Measurements from ENCODE around the gene SLC27A1. TPM values are rescaled to one million over a fixed set of nuclear protein-coding genes. Genes with fewer than 3 reads are reported as not detected.

The SLC27A1 gene
- total RNA-seq, 1 donor from 2014 or later = 22.1 TPM

DNA sequence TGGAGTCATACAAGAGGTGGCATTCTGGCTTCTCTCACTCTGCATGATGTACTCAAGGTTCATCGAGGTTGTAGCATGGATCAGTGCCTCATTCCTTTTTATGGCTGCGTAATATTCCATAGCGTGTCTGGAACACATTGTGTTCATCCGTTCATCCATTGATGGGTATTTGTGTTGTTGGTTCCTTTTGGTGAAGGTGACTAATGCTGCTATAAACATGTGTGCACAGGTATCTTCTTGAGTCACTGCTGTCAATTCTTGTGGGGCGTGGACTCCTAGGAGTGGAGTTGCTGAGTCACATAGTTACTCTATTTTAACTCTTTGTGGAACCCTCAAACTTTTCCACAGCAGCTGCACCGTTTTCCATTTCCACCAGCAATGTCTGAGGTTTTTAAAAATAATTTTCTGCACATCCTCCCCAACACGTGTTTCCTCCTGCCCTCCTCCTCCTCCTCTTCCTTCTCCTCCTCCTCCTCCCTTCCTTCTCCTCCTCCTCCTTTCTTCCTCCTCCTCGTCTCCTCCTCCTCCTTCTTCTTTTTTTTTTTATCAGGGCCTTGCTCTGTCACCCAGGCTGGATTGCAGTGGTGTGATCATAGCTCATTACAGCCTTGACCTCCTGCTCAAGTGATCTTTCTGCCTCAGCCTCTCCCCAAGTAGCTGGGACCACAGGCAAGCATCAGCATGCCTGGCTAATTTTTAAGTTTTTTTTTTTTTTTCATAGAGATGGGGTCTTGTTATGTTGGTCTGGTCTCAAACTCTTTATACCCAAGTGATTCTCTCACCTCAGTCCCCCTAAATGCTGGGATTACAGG, 19.9 kb upstream of the SLC27A1 start:
- intact Hi-C loops (cut with DNase I) = no loop called here
- peaks cover 21% of the 10 kb centered on the region for H3K4me1 ChIP-seq
- DNase-seq (ENCODE audit: extremely low spot score in 2 of 2) = no peak
- no peak overlapping the region for H3K4me3 ChIP-seq
- peak overlapping the region; percentile 53 for H3K27ac ChIP-seq
- TF ChIP-seq, protein P1, sequence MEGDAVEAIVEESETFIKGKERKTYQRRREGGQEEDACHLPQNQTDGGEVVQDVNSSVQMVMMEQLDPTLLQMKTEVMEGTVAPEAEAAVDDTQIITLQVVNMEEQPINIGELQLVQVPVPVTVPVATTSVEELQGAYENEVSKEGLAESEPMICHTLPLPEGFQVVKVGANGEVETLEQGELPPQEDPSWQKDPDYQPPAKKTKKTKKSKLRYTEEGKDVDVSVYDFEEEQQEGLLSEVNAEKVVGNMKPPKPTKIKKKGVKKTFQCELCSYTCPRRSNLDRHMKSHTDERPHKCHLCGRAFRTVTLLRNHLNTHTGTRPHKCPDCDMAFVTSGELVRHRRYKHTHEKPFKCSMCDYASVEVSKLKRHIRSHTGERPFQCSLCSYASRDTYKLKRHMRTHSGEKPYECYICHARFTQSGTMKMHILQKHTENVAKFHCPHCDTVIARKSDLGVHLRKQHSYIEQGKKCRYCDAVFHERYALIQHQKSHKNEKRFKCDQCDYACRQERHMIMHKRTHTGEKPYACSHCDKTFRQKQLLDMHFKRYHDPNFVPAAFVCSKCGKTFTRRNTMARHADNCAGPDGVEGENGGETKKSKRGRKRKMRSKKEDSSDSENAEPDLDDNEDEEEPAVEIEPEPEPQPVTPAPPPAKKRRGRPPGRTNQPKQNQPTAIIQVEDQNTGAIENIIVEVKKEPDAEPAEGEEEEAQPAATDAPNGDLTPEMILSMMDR (IDR thresholded peaks at IDR 0.05) = no peak
- no peak for TF ChIP-seq POLR2A (IDR thresholded peaks at IDR 0.05)
- TF ChIP-seq POLR2AphosphoS5 (IDR thresholded peaks at IDR 0.05; ENCODE audit: insufficient read depth in 1 of 2, low read depth in 1 of 2) = peak in 1 of 2 donors; percentile 67
- peaks cover 3% of the 10 kb centered on the region for H3K27me3 ChIP-seq
- no peaks in the 10 kb centered on the region for H3K36me3 ChIP-seq
- H3K9me3 ChIP-seq = no peaks in the 10 kb centered on the region

DNA sequence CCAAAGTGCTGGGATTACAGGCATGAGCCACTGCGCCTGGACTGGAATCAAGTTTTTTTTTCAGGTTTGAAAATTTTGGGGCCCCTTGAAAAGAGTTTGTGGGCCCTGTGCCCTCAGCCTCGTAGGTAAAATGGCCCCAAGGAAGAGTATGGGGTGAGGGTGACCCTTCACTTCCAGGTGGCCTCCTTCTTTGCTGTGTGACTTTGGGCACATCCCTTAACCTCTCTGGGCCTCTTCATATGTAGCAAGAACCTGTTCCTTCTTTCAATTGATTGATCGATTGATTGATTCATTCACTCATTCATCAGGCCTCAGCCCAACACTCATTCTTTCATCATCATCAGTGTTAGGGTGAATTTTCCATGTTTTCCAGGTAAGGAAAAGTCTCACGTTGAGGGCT, 18.5 kb upstream of the SLC27A1 start:
- no peak overlapping the region for H3K27ac ChIP-seq
- TF ChIP-seq POLR2A (IDR thresholded peaks at IDR 0.05) (no peak), POLR2AphosphoS5 (IDR thresholded peaks at IDR 0.05; ENCODE audit: insufficient read depth in 1 of 2, low read depth in 1 of 2) (no peak)
- TF ChIP-seq, protein P1 (IDR thresholded peaks at IDR 0.05) = no peak

DNA sequence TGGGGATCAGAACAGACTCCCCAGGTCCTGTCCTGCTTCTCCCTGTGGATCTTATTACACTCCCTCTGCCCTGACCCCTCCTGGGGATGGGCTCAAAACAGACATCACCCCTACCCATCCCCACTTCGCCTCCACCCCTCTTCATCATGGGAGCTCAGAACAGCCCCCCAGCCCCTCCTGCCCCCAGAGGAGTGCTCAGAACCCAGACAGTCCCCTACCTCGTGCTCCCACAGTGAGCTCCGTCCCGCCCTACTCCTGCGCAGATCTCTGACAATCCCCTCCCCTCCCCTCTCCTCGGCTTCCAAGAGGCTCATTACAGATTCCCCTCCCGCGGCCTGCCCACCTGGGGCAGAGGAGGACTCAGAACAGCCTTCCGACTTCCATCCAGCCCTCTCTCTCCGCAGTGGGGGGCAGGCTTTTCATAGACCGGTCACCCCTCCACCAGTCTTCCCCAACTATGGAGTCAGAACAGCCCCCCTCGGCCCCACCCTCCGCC, 15.7 kb upstream of the SLC27A1 start:
- Histone ChIP-seq H3K27ac (no peak overlapping the region), H3K4me3 (no peak overlapping the region), H3K27me3 (peaks cover 9% of the 10 kb centered on the region), H3K4me1 (peaks cover 18% of the 10 kb centered on the region), H3K36me3 (no peaks in the 10 kb centered on the region), H3K9me3 (no peaks in the 10 kb centered on the region)
- no peak for DNase-seq (ENCODE audit: extremely low spot score in 2 of 2)
- intact Hi-C loops (cut with DNase I) = no loop called here
- no peak for TF ChIP-seq POLR2AphosphoS5 (IDR thresholded peaks at IDR 0.05; ENCODE audit: insufficient read depth in 1 of 2, low read depth in 1 of 2)
- no peak for TF ChIP-seq POLR2A (IDR thresholded peaks at IDR 0.05)
- TF ChIP-seq, protein P1 (IDR thresholded peaks at IDR 0.05) = no peak

More for the DNA sequence above, 18.5 kb upstream of the SLC27A1 start:
- Histone ChIP-seq H3K4me1 (peaks cover 26% of the 10 kb centered on the region), H3K4me3 (no peak overlapping the region), H3K27me3 (peaks cover 9% of the 10 kb centered on the region), H3K9me3 (no peaks in the 10 kb centered on the region), H3K36me3 (no peaks in the 10 kb centered on the region)
- DNase-seq (ENCODE audit: extremely low spot score in 2 of 2) = no peak
- intact Hi-C loops (cut with DNase I) = no loop called here

DNA sequence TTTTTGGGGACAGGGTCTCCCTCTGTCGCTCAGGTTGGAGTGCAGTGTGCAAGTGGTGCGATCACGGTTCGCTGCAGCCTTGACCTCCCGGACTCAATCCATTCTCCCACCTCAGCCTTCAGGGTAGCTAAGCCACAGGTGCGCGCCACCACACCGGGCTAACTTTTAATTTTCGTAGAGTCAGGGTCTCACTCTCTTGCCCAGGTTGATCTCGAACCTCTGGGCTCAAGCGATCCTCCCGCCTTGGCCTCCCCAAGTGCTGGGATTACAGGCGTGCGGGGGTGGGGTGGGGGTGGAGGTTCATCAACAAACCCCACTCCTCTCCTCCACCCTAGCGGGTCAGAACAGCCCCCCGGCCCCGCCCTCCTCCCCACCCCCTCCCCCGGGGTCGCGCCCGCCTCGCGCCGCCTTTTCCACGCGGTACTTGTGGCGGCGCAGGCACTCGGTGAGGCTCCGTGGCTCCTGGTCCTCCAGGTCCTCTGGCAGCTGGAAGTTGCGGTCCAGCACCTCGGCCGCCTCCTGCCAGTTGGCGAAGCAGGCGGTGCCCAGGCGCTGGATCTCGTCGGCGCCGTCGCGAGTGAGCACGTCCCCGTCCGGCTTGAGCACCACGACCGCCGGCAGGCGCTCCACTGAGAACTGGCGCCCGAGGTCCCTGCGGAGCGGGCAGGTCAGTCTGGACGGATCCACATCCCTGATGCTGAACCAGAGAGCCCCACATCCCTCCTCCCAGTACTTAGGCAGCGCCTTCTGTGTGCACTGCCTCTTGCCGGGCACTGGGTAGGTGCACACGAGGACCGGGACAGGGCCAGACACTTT, 14.8 kb upstream of the SLC27A1 start:
- Histone ChIP-seq H3K4me1 (peaks cover 18% of the 10 kb centered on the region), H3K27ac (no peak overlapping the region), H3K4me3 (no peak overlapping the region), H3K9me3 (no peaks in the 10 kb centered on the region), H3K36me3 (no peaks in the 10 kb centered on the region), H3K27me3 (peaks cover 9% of the 10 kb centered on the region)
- DNase-seq (ENCODE audit: extremely low spot score in 2 of 2) = no peak
- TF ChIP-seq POLR2AphosphoS5 (IDR thresholded peaks at IDR 0.05; ENCODE audit: insufficient read depth in 1 of 2, low read depth in 1 of 2) (no peak), POLR2A (IDR thresholded peaks at IDR 0.05) (no peak)
- TF ChIP-seq, protein P1 (IDR thresholded peaks at IDR 0.05) = no peak
- intact Hi-C loops (cut with DNase I) = no loop called here

All from vagina (tissue), 2 donors.